Gastroesophageal sphincter (tissue), 4 donors: ENCODE measurements around the gene ATPAF1. TPM values are rescaled to one million over a fixed set of nuclear protein-coding genes. Genes with fewer than 3 reads are reported as not detected.

Source experiments
- ATAC-seq: fragments of 150-250 bp; one replicate; pipeline ENCODE4 v1.9.1; 2016; ENCODE audit warnings: mild to moderate bottlenecking, moderate library complexity
- H3K27ac ChIP-seq, 4 donors: fragments of 200-600 bp; sonication (generic) in 3 of 4; 1 replicate in 3 of 4; 2 replicates in 1 of 4; pipeline ENCODE4 v1.5.1; 2016 to 2019
- H3K27me3 ChIP-seq: fragments of 200-600 bp; sonication (generic); one replicate; pipeline ENCODE4 v1.5.1; 2019
- H3K36me3 ChIP-seq, 2 donors: fragments of 200-600 bp; sonication (generic); one replicate each; pipeline ENCODE4 v1.5.1; 2019; ENCODE audit warnings: control low read depth in 1 of 2
- H3K4me1 ChIP-seq, 3 donors: fragments of 200-600 bp; sonication (generic); 1 replicate in 2 of 3; 2 replicates in 1 of 3; pipeline ENCODE4 v1.5.1; 2016 to 2019; ENCODE audit warnings: control low read depth in 2 of 3
- H3K4me3 ChIP-seq, 2 donors: fragments of 200-600 bp; sonication (generic); one replicate each; pipeline ENCODE4 v1.5.1; 2019; ENCODE audit warnings: mild to moderate bottlenecking in 1 of 2, moderate library complexity in 1 of 2
- H3K9me3 ChIP-seq, 3 donors: fragments of 200-600 bp; sonication (generic); one replicate each; pipeline ENCODE4 v1.5.1; 2017 to 2019; ENCODE audit warnings: control low read depth in 2 of 3
- EP300 ChIP-seq: sonication (generic); formaldehyde crosslinking; IDR thresholded peaks from one replicate; pipeline ENCODE4 v1.6.1; 2017; ENCODE audit warnings: antibody characterized with exemption, mild to moderate bottlenecking
- POLR2A ChIP-seq, 2 donors: fragments of 450-650 bp; IDR thresholded peaks; one replicate each; pipeline ENCODE4 v1.6.1; 2017; ENCODE audit warnings: antibody characterized with exemption in 2 of 2, mild to moderate bottlenecking in 2 of 2, moderate library complexity in 1 of 2
- POLR2AphosphoS5 ChIP-seq: sonication (generic); formaldehyde crosslinking; IDR thresholded peaks from one replicate; pipeline ENCODE4 v1.6.1; 2017; ENCODE audit warnings: antibody characterized with exemption
- WGBS, 2 donors: methylation state at CpG; one replicate each; pipeline ENCODE4 v1.1.5; 2018; ENCODE audit warnings: low coverage in 1 of 2; 5-methylcytosine and 5-hydroxymethylcytosine counted together
- total RNA-seq, 4 donors: library from RNA; depleted of rRNA; stranded (reverse); fragments of >200 nt; gene quantifications; one replicate each; pipeline ENCODE4 v1.1.0, GENCODE V29; 2016
- TF ChIP-seq, protein P1 (sequence below), 4 experiments: fragments of 200-600 bp in 2 of 4; fragments of 450-650 bp in 2 of 4; sonication (generic) in 1 of 4; IDR thresholded peaks; one replicate each; pipeline ENCODE4 v1.5.1; 2017 to 2019; ENCODE audit warnings: antibody characterized with exemption in 4 of 4, mild to moderate bottlenecking in 2 of 4, moderate library complexity in 2 of 4

The ATPAF1 gene
- total RNA-seq, 4 donors from 2014 or later: 61.7 to 101 (median 81.8) TPM

GRCh38 chr1:46642115-46642680 is 26.0 kb downstream of the ATPAF1 start:
- no peaks in the 10 kb centered on the region for H3K9me3 ChIP-seq
- no peaks in the 10 kb centered on the region for H3K27me3 ChIP-seq
- peaks cover 5 to 70% (median 12%) of the 10 kb centered on the region in 3 donors for H3K4me1 ChIP-seq
- no peak for ATAC-seq
- TF ChIP-seq POLR2AphosphoS5: no peak
- TF ChIP-seq EP300: no peak
- TF ChIP-seq, protein P1, sequence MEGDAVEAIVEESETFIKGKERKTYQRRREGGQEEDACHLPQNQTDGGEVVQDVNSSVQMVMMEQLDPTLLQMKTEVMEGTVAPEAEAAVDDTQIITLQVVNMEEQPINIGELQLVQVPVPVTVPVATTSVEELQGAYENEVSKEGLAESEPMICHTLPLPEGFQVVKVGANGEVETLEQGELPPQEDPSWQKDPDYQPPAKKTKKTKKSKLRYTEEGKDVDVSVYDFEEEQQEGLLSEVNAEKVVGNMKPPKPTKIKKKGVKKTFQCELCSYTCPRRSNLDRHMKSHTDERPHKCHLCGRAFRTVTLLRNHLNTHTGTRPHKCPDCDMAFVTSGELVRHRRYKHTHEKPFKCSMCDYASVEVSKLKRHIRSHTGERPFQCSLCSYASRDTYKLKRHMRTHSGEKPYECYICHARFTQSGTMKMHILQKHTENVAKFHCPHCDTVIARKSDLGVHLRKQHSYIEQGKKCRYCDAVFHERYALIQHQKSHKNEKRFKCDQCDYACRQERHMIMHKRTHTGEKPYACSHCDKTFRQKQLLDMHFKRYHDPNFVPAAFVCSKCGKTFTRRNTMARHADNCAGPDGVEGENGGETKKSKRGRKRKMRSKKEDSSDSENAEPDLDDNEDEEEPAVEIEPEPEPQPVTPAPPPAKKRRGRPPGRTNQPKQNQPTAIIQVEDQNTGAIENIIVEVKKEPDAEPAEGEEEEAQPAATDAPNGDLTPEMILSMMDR (IDR thresholded peaks at IDR 0.05): no peak
- TF ChIP-seq POLR2A (IDR thresholded peaks at IDR 0.05): no peak
- no peak overlapping the region for H3K4me3 ChIP-seq
- H3K36me3 ChIP-seq: peaks cover 0 to 21% of the 10 kb centered on the region in 2 donors
- peak overlapping the region in 3 of 4 donors; percentile 52 to 63 (median 60) for H3K27ac ChIP-seq

- Histone ChIP-seq H3K4me1 (peaks cover 5 to 61% (median 12%) of the 10 kb centered on the region in 3 donors), H3K4me3 (no peak overlapping the region), H3K27ac (peak overlapping the region in 1 of 4 donors; percentile 75), H3K36me3 (peaks cover 0 to 38% of the 10 kb centered on the region in 2 donors), H3K27me3 (no peaks in the 10 kb centered on the region), H3K9me3 (no peaks in the 10 kb centered on the region)
- TF ChIP-seq POLR2A (IDR thresholded peaks at IDR 0.05) (no peak), EP300 (no peak), POLR2AphosphoS5 (no peak)
- TF ChIP-seq, protein P1 (IDR thresholded peaks at IDR 0.05): no peak
- ATAC-seq: no peak
- 80 to 94% methylated on average over 1 of the region's 1 CpG for WGBS, 2 donors
Measured at GRCh38 chr1:46639547-46639946, 28.6 kb downstream of the ATPAF1 start.

GRCh38 chr1:46638921-46639320 is 29.2 kb downstream of the ATPAF1 start:
- H3K27me3 ChIP-seq: no peaks in the 10 kb centered on the region
- TF ChIP-seq, protein P1 (IDR thresholded peaks at IDR 0.05): no peak
- no peak for TF ChIP-seq POLR2AphosphoS5
- no peak for TF ChIP-seq POLR2A (IDR thresholded peaks at IDR 0.05)
- TF ChIP-seq EP300: no peak
- H3K9me3 ChIP-seq: no peaks in the 10 kb centered on the region
- H3K4me3 ChIP-seq: no peak overlapping the region
- peaks cover 5 to 58% (median 12%) of the 10 kb centered on the region in 3 donors for H3K4me1 ChIP-seq
- peaks cover 0 to 44% of the 10 kb centered on the region in 2 donors for H3K36me3 ChIP-seq
- no peak for ATAC-seq
- H3K27ac ChIP-seq: peak overlapping the region in 2 of 4 donors; percentile 75 to 80

DNA sequence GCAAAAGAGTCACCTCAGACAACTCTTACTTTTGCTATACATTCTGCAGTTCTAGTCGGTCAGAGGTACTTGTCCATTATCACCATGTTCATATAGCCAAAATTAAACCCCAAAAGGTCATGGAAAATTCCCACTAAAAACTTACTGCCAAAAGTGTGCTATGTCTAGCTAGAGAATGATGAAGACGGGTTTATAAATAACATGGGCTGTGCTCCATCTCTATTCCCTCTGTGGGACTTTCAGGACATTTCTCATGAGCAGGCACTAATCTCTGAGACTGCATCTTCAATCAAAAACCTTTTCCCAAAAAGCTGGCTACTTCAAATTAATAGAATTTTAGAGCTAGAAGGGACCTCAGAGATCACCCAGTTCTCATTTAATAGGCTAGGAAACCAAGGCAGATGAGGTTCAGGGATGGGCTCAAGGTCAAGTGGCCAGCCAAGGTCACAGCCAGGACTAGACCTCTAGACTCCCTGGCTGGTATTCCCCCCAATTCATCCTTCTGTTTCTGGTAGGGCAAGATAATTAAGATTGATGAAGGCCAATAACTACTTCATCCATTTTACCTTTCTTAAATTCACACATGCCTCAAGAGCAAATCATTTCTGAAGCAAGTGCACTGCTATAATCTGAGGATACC is 30.6 kb downstream of the ATPAF1 start:
- Histone ChIP-seq H3K4me1 (peaks cover 0 to 44% (median 7%) of the 10 kb centered on the region in 3 donors), H3K9me3 (no peaks in the 10 kb centered on the region), H3K4me3 (no peak overlapping the region), H3K36me3 (peaks cover 0 to 48% of the 10 kb centered on the region in 2 donors), H3K27me3 (no peaks in the 10 kb centered on the region), H3K27ac (peak overlapping the region; percentile 75 to 90 (median 80))
- no peak for TF ChIP-seq EP300
- no peak for TF ChIP-seq POLR2A (IDR thresholded peaks at IDR 0.05)
- TF ChIP-seq, protein P1 (IDR thresholded peaks at IDR 0.05): no peak
- TF ChIP-seq POLR2AphosphoS5: no peak
- ATAC-seq: no peak
- 0 to 13% methylated on average over 2 of the region's 2 CpGs for WGBS, 2 donors

GRCh38 chr1:46635205-46635604 is 33.0 kb downstream of the ATPAF1 start:
- TF ChIP-seq EP300 (no peak), POLR2A (IDR thresholded peaks at IDR 0.05) (no peak), POLR2AphosphoS5 (no peak)
- TF ChIP-seq, protein P1 (IDR thresholded peaks at IDR 0.05): no peak
- no peaks in the 10 kb centered on the region for H3K27me3 ChIP-seq
- H3K9me3 ChIP-seq: no peaks in the 10 kb centered on the region
- peaks cover 0 to 34% (median 5%) of the 10 kb centered on the region in 3 donors for H3K4me1 ChIP-seq
- no peak for ATAC-seq
- H3K27ac ChIP-seq: no peak overlapping the region
- H3K36me3 ChIP-seq: peaks cover 1 to 68% of the 10 kb centered on the region in 2 donors
- WGBS, 2 donors: 91 to 100% methylated on average over 2 of the region's 2 CpGs
- no peak overlapping the region for H3K4me3 ChIP-seq
